CD4-positive, alpha-beta T cell (primary cell): Measurements from ENCODE around the gene NELL2. TPM values are rescaled to one million over a fixed set of nuclear protein-coding genes. Genes with fewer than 3 reads are reported as not detected.

Experiments used
- ATAC-seq: fragments of 200-7000 bp; cut with Tn5 transposase; one replicate; pipeline ENCODE4 v1.10.0; 2022; ENCODE audit warnings: mild to moderate bottlenecking; ENCODE audit not compliant: poor library complexity
- CTCF ChIA-PET: fragments of 350-600 bp; sonication (Branson Sonifier 250); formaldehyde crosslinking; loops from one replicate; lab custom pipeline; 2021; ENCODE audit warnings: antibody characterized with exemption, inconsistent platforms; lab: Charles Lee
- POLR2A ChIA-PET: fragments of 350-600 bp; sonication (Branson Sonifier 250); formaldehyde crosslinking; loops from one replicate; lab custom pipeline; 2021; ENCODE audit warnings: antibody characterized with exemption, inconsistent platforms; lab: Charles Lee
- DNase-seq, 14 experiments: peaks; one replicate each; pipeline ENCODE4 v3.0.0-alpha.2; 2013 to 2020; ENCODE audit warnings: mixed read lengths in 2 of 14
- H3K27ac ChIP-seq, 2 donors: one replicate each; pipeline versions ENCODE4 v1.5.1 to v1.7.0; 2013; ENCODE audit warnings: low read length in 2 of 2, low read depth in 1 of 2, mild to moderate bottlenecking in 1 of 2
- H3K27me3 ChIP-seq, 2 experiments: 1 replicate in 1 of 2; 2 replicates in 1 of 2; pipeline versions ENCODE4 v1.6.1 to v1.7.0; 2013; ENCODE audit warnings: low read length in 2 of 2, control low read depth in 1 of 2, mild to moderate bottlenecking in 1 of 2, moderate library complexity in 1 of 2; ENCODE audit not compliant: insufficient read depth in 2 of 2, control insufficient read depth in 1 of 2
- H3K36me3 ChIP-seq: one replicate; pipeline ENCODE4 v1.6.1; 2013; ENCODE audit warnings: low read length, control low read depth; ENCODE audit not compliant: insufficient read depth
- H3K4me1 ChIP-seq: one replicate; pipeline ENCODE4 v1.6.1; 2013; ENCODE audit warnings: low read length, control low read depth; ENCODE audit not compliant: insufficient read depth
- H3K4me3 ChIP-seq: one replicate; pipeline ENCODE4 v1.5.1; 2013; ENCODE audit warnings: mild to moderate bottlenecking, low read length, moderate library complexity
- H3K9me3 ChIP-seq, 2 experiments: 1 replicate in 1 of 2; 2 replicates in 1 of 2; pipeline versions ENCODE4 v1.6.1 to v1.7.0; 2013; ENCODE audit warnings: low read length in 2 of 2, mild to moderate bottlenecking in 2 of 2, control low read depth in 1 of 2, moderate library complexity in 1 of 2; ENCODE audit not compliant: control insufficient read depth in 1 of 2, insufficient read depth in 1 of 2
- H3K27ac Mint-ChIP-seq: one replicate; pipeline ENCODE4 v1.8.0; 2020; ENCODE audit warnings: mixed read lengths
- H3K27me3 Mint-ChIP-seq: one replicate; pipeline ENCODE4 v1.8.0; 2021; ENCODE audit warnings: mixed read lengths
- H3K36me3 Mint-ChIP-seq: one replicate; pipeline ENCODE4 v1.8.0; 2021; ENCODE audit warnings: low read depth, mixed read lengths
- H3K4me1 Mint-ChIP-seq: one replicate; pipeline ENCODE4 v1.8.0; 2021; ENCODE audit warnings: low read depth, mixed read lengths
- H3K4me3 Mint-ChIP-seq: one replicate; pipeline ENCODE4 v1.8.0; 2020; ENCODE audit warnings: mild to moderate bottlenecking, mixed read lengths
- H3K9me3 Mint-ChIP-seq: one replicate; pipeline ENCODE4 v1.8.0; 2020; ENCODE audit warnings: mixed read lengths
- CTCF ChIP-seq: fragments of 200-600 bp; IDR thresholded peaks from one replicate; pipeline ENCODE4 v1.8.0; 2022; ENCODE audit warnings: antibody characterized with exemption, mild to moderate bottlenecking
- intact Hi-C, 2 experiments: fragments of 100-400 bp; cut with DNase I in 1 of 2; cut with micrococcal nuclease in 1 of 2; formaldehyde crosslinking; loops; one replicate each; pipeline versions ENCODE4 v1.15.1 to v1.9.0; 2023 to 2025; cut with DNase I, micrococcal nuclease
- total RNA-seq, 174 experiments: library from RNA in 2 of 174; stranded (reverse) in 2 of 174; gene quantifications; one replicate each; pipeline ENCODE4 v1.2.3 and lab custom pipeline; 2021 to 2026

The NELL2 gene
- total RNA-seq, 2 experiments from 2014 or later: 142 to 147 TPM

GRCh38 chr12:44778863-44779262 is 97.3 kb downstream of the NELL2 start:
- CTCF ChIA-PET: interaction anchor here (1.0 kb wide), 1 partner anchor 10 kb away, joined by 3 read pairs; no protein-coding TSS in a partner anchor
- peaks cover 8% of the 10 kb centered on the region for H3K9me3 Mint-ChIP-seq
- intact Hi-C loops: loop anchor here (5.0 to 10.0 kb wide), 3 partner anchors 33 to 764 kb away; no protein-coding TSS in a partner anchor
- peaks cover 0 to 7% of the 10 kb centered on the region in 2 experiments for H3K9me3 ChIP-seq
- POLR2A ChIA-PET: no interaction called here
- H3K4me1 Mint-ChIP-seq: peaks cover 17% of the 10 kb centered on the region
- no peaks in the 10 kb centered on the region for H3K36me3 ChIP-seq
- no peaks in the 10 kb centered on the region for H3K27me3 Mint-ChIP-seq
- DNase-seq: no peak
- no peak overlapping the region for H3K4me3 ChIP-seq
- peaks cover 54% of the 10 kb centered on the region for H3K36me3 Mint-ChIP-seq
- no peak overlapping the region for H3K27ac Mint-ChIP-seq
- no peak for ATAC-seq
- H3K4me3 Mint-ChIP-seq: no peak overlapping the region
- no peak for TF ChIP-seq CTCF
- no peaks in the 10 kb centered on the region for H3K27me3 ChIP-seq
- H3K4me1 ChIP-seq: no peaks in the 10 kb centered on the region
- no peak overlapping the region for H3K27ac ChIP-seq

GRCh38 chr12:44777044-44777443 is 99.1 kb downstream of the NELL2 start:
- CTCF ChIA-PET: interaction anchor here (1.0 to 3.2 kb wide), 3 partner anchors 12 to 98 kb away, joined by 3 to 13 read pairs (median 4); no protein-coding TSS in a partner anchor
- Mint-ChIP-seq H3K9me3 (peaks cover 6% of the 10 kb centered on the region), H3K36me3 (peaks cover 65% of the 10 kb centered on the region), H3K27me3 (no peaks in the 10 kb centered on the region), H3K4me1 (peaks cover 17% of the 10 kb centered on the region), H3K4me3 (no peak overlapping the region), H3K27ac (no peak overlapping the region)
- intact Hi-C loops: loop anchor here (2.0 to 10.0 kb wide), 4 partner anchors 35 to 762 kb away; no protein-coding TSS in a partner anchor
- H3K4me3 ChIP-seq: no peak overlapping the region
- peaks cover 0 to 7% of the 10 kb centered on the region in 2 experiments for H3K9me3 ChIP-seq
- DNase-seq (no peak), ATAC-seq (no peak)
- no peaks in the 10 kb centered on the region for H3K4me1 ChIP-seq
- no peak overlapping the region for H3K27ac ChIP-seq
- no peaks in the 10 kb centered on the region for H3K27me3 ChIP-seq
- H3K36me3 ChIP-seq: no peaks in the 10 kb centered on the region
- POLR2A ChIA-PET: no interaction called here
- no peak for TF ChIP-seq CTCF

GRCh38 chr12:44775901-44776300 is 100.2 kb downstream of the NELL2 start:
- Mint-ChIP-seq H3K9me3 (peaks cover 2% of the 10 kb centered on the region), H3K4me3 (no peak overlapping the region), H3K36me3 (peaks cover 71% of the 10 kb centered on the region), H3K4me1 (peaks cover 12% of the 10 kb centered on the region), H3K27ac (no peak overlapping the region), H3K27me3 (no peaks in the 10 kb centered on the region)
- ChIA-PET POLR2A (interaction anchor here (1.1 kb wide), 1 partner anchor 13 kb away, joined by 4 read pairs; no protein-coding TSS in a partner anchor), CTCF (interaction anchor here (1.0 to 3.2 kb wide), 4 partner anchors 11 to 99 kb away, joined by 3 to 13 read pairs (median 4); no protein-coding TSS in a partner anchor)
- intact Hi-C loops: loop anchor here (1.0 to 10.0 kb wide), 7 partner anchors 36 to 761 kb away; no protein-coding TSS in a partner anchor
- ATAC-seq (no peak), DNase-seq (no peak)
- Histone ChIP-seq H3K36me3 (no peaks in the 10 kb centered on the region), H3K27ac (no peak overlapping the region), H3K9me3 (no peaks in the 10 kb centered on the region), H3K4me3 (no peak overlapping the region), H3K4me1 (no peaks in the 10 kb centered on the region), H3K27me3 (no peaks in the 10 kb centered on the region)
- TF ChIP-seq CTCF: no peak
